Posterior cingulate gyrus (tissue), 11 donors: ENCODE data around the gene UPK1B.
"Not testable (repeated sequence)": the region's sequence is repeated elsewhere in the genome, so short reads cannot be mapped to it uniquely, and the experiment has no call there.

Experiments
- DNase-seq, 10 donors: peaks; one replicate each; pipeline versions ENCODE4 v3.0.0 to v3.0.0-alpha.2; 2020 to 2021; ENCODE audit warnings: mixed read lengths in 3 of 10
- intact Hi-C: fragments of 100-400 bp; cut with DNase I; formaldehyde crosslinking; loops from one replicate; pipeline ENCODE4 v1.15.1; 2023

The UPK1B gene

GRCh38 chr3:119242387-119243057, 69.1 kb downstream of the UPK1B start:
- intact Hi-C loops = not testable (repeated sequence)

GRCh38 chr3:119243058-119243529, 69.7 kb downstream of the UPK1B start:
- intact Hi-C loops = not testable (repeated sequence)

More at GRCh38 chr3:119242387-119243057, 69.1 kb downstream of the UPK1B start:
- DNase-seq = peak in 1 of 10 donors; percentile 84

GRCh38 chr3:119243712-119244111, 70.3 kb downstream of the UPK1B start:
- DNase-seq = no peak
- intact Hi-C loops = no loop called here

More at GRCh38 chr3:119243058-119243529, 69.7 kb downstream of the UPK1B start:
- not testable (repeated sequence) for DNase-seq

- no peak for DNase-seq
- intact Hi-C loops = no loop called here
These were observed 72.4 kb downstream of the UPK1B start for GRCh38 chr3:119245778-119246177.
